HG03045 (cell line): ENCODE data around the gene HDAC11.
"Not testable (repeated sequence)": the region's sequence is repeated elsewhere in the genome, so short reads cannot be mapped to it uniquely, and the experiment has no call there.

Experiments
- ATAC-seq: cut with Tn5 transposase; IDR thresholded peaks from one replicate; pipeline ENCODE4 v1.9.1; 2021; ENCODE audit warnings: mild to moderate bottlenecking, moderate library complexity; ENCODE audit not compliant: unreplicated experiment

HDAC11 gene

DNA sequence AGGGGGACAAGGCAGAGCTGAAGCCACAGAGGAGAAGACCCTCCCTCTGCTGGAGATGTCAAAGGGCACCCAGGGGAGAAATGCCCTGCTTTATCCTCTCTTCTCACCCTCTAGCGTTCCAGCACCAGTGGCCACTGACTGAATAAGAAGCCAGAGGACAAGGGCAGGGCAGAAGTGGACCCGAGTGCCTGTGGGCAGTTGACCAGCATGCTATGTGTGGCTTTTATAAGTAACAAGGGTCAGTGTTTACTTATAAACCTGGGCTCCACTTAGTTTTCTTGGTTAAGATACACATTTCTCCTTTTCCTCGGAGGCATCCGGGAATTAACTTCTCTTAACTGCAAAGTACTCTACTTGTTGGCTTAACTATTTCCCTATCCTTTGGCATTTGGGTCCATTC, 13.3 kb upstream of the HDAC11 start:
- no peak for ATAC-seq

- ATAC-seq = no peak
Measured at GRCh38 chr3:13470894-13471574, 9.1 kb upstream of the HDAC11 start.

GRCh38 chr3:13472286-13472685, 7.8 kb upstream of the HDAC11 start:
- no peak for ATAC-seq

DNA sequence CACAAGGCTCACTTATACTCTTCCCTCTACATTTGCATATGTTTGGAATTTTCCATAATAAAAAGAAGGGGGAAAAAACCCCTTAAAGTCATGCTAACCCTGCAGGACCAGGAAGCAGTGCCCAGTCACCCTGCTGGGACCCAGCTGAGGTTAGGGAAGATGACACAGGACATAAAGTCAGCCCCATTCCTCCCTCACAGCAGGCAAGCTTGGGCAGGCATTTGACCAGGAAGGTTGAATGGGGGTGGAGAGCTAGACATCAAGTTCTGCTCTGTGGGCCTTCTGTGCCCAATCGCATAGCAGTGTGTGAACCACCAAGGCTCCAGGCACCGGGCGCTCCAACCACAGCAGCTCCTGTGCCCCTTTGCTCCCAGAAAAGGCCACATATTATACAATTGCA, 7.1 kb upstream of the HDAC11 start:
- no peak for ATAC-seq

- ATAC-seq = no peak
Measured at GRCh38 chr3:13474021-13474420, 6.1 kb upstream of the HDAC11 start.

GRCh38 chr3:13474776-13475303, 5.3 kb upstream of the HDAC11 start:
- ATAC-seq = no peak

DNA sequence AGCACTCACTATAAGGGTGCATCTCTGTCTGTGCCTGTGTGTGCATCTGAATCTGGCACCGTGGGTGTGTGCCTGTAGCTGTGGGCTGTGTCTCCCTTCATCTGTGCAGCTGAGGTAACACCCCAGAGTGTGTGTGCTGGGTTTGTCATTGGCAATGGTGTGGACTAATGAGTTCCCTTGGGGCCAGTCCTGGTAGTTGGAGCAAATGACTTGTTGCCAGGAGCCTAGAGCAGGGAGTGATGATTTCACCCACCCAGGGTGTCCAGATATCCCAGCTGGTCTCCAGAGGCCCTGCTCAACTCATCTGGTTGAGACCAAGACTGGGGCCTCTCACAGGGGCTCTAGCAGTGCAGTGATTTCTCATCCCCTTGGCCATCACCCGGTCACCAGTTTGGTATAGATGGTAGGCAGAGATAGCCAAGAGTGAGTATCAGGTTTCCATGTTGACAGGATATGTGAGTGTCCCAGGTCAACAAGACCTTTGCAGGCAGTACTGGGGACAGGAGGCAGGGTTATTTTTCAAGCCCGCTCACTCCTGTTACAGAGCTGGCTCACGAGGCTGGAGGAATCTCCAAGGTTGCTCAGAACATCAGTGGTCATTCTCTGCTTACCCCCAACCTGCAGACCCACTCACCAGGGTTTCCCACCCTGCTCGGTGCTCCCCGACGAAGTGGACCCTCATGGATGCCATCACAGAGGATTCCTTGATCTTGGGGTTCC, 4.1 kb upstream of the HDAC11 start:
- no peak for ATAC-seq

DNA sequence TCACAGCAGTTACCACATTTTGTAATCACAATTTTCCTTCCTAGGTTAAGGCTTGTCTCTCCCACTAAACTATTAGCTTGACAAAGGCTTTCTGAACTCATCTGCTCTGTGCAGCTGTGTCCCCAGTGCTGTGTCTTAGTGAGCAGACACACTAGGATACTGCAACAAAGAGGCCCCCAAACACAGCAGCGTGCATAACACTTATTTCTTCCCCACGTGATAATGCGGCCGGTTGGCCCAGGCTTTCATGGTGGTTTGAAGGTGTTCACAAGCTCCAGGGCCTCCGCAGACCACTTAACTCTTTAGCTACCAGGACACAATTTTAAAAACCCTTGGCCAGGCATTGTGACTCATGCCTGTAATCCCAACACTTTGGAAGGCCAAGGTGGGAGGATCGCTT, 2.2 kb upstream of the HDAC11 start:
- ATAC-seq = no peak

GRCh38 chr3:13479332-13479581, 849 bp upstream of the HDAC11 start:
- peak; percentile 5 for ATAC-seq

- no peak for ATAC-seq
Measured at GRCh38 chr3:13480340-13481318, 523 bp downstream of the HDAC11 start.

DNA sequence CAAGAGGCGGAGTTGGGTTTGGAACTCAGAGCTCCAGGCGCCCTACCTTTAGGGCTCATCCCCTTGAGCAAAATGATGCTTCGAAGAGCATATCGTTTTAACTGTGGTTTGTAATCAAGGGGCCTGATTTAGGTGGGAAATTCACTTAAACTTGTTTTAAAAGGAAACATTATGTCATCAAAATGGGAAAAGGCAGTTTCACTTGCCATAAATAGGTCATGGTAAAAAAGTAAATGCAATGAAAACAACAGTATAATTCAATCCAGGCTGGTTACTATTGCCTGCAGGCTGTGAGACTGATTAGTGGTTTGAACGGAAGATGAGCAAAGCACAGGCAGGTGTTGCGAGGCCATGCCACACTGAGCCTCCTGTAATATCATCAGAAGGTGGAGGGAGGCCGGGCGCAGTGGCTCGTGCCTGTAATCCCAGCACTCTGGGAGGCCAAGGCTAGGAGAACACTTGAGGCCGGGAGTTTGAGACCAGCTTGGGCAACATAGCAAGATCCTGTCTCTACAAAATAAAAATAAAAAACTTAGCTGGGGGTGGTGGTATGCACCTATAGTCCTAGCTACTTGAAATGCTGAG, 2.1 kb downstream of the HDAC11 start:
- ATAC-seq = no peak

- no peak for ATAC-seq
Measured at GRCh38 chr3:13483286-13483685, 3.2 kb downstream of the HDAC11 start.

- no peak for ATAC-seq
Measured at GRCh38 chr3:13483988-13484695, 4.0 kb downstream of the HDAC11 start.

DNA sequence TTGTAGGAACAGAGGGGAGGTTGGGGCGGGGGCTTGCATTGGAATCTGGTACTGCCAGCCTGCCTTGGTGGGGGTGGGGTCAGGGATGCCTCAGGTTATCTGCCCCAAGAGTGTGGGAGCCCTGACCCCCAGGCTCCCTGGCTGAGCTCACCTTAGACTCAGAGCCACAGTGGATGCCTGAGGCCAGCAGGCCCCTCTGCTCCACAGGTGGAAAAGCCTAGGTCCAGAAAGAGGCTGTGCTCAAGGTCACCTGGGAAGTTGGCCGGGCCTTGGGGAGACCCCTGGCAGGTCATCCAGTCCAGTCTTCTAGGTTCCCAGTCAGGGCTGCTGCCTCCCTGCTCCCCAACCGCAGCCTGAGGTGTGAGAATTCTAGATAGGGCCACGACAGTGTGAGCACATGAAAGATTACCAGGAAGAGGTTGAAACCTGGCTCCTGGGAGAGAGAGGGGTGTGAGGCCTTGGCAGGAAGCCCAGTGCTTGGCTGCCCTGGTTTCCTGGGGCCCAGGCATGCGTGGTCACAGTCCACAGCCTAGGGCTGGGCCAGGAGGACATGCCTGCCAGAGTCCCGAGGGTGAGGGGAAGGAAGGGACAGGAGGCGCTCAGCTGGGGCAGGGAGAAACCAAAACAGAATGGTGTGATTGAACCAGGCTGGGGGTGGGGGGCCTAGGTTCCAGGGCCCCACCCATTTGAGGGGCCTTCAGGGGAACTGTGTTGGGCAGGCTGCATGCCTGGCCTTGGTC, 4.9 kb downstream of the HDAC11 start:
- no peak for ATAC-seq

GRCh38 chr3:13485630-13486562, 5.8 kb downstream of the HDAC11 start:
- not testable (repeated sequence) for ATAC-seq

- ATAC-seq = no peak
Measured at GRCh38 chr3:13487403-13487802, 7.3 kb downstream of the HDAC11 start.

DNA sequence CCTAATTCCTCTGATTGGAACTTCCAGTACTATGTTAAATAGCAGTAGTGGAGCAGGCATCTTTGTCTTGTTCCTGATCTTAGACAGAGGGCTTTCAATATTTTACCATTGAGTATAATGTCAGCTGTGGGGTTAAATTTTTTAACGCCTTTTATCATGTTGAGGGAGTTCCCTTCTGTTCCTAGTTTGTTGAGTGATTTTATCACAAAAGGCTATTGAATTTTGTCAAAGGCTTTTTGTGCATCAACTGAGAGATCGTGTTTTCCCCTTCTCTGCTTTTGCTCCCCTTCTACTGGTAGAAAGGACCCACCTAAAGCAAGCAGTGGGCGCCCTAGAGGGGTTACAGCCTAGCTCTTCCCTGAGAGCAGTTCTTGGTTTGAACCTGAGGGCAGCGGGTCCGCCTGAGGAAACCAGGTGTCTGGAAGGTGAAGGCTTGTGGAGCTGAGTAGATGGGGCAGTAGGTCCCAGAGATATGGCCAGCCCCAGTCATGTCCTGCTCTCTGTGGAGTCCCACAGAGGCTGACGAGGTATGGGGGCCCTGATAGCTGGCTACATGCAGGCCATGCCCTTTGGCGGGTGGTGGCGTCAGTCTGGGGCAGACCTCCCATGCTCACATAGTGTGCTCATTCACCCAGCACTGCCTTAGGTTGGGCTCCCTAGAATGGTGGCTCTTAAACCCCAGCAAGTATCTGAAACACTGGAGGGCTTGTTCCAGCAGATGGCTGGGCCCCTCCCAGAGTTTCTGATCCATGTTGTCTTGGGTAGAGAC, 11.3 kb downstream of the HDAC11 start:
- ATAC-seq = no peak

DNA sequence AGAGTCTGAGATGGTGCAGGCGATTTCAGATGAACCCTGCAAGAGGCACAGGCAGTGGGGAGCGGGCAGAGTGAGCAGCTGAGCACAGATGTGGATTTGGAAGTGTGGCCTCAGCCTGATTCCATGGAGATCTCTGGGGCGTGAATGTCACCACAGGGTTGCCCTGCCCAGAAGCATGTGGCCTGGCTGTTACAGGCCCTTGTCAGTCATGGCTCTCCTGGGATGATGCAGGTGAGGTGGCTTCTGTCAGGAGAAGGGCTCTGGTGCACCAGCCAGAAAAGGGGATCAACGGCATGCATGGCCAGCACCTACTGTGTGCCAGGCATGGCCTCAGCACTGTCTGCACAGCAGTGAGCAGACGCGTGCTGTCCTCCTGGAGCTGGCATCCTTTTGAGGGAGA, 11.9 kb downstream of the HDAC11 start:
- no peak for ATAC-seq
